Ecto neural progenitor cell (in vitro differentiated cells): Measurements from ENCODE around the gene CFAP74.

Source experiments
- DNase-seq: peaks from one replicate; pipeline ENCODE4 v3.0.0-alpha.2; 2018; ENCODE audit warnings: low spot score

The CFAP74 gene

DNA sequence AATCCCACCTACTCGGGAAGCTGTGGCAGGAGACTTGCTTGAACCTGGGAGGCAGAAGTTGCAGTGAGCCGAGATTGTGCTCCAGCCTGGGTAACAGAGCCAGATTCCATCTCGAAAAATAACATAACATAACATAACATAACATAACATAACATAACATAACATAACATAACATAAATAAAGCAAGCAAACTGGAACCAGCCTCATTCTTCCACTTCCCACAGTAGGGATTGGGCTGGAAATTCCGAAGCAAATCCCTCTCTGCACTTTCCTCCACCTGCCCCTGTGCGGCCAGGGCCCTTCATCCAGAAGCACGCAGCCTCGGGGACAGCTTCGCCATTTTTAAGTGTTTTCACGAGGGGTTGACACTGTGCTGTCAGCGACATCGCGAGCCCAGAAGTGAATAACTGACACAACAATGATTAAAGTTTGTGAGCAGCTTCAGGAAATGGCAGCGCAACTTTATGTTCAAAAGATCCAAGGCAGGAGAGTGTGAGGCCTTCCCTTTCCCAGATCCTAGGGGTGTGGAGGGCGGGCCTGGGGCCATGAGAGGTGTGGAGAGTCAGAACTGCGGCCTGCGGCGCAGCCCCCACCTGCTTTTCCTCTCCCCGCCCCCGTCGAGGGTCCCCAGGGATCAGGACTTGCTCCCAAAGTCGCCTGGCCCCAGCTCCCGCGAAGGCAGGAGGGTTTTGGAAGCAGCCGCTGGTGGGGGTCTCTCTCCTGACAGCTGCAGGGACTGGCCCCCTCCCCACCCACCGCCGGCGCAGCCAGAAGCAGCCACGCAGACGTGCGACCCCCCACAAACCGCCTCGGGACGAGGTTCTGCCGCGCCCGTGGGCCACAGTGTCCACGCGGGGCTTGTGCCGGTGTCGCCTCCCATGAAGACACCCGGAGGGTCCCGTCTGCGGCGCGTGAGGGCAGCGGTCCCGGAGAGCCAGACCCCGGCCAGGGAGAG is 14.9 kb upstream of the CFAP74 start:
- DNase-seq: no peak

DNA sequence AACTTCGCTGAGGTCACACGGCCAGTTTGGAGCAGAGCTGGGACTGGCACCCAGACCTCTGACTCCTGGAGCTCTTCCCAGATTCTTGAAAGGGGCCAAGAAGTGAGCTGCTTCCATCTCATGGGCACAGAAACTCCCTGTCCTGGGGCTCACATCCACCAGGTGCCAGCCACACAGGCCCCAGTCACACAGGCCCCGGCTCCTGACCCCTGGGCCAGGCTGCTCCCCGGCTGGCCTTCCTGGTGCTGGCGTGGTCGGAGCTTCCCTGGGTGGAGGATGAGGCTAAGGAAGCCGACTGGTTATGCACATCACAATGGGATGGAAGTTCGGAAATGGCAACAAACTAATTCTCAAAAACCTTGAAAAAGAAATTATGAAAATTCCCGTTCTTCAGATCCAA is 12.5 kb upstream of the CFAP74 start:
- DNase-seq: no peak

DNA sequence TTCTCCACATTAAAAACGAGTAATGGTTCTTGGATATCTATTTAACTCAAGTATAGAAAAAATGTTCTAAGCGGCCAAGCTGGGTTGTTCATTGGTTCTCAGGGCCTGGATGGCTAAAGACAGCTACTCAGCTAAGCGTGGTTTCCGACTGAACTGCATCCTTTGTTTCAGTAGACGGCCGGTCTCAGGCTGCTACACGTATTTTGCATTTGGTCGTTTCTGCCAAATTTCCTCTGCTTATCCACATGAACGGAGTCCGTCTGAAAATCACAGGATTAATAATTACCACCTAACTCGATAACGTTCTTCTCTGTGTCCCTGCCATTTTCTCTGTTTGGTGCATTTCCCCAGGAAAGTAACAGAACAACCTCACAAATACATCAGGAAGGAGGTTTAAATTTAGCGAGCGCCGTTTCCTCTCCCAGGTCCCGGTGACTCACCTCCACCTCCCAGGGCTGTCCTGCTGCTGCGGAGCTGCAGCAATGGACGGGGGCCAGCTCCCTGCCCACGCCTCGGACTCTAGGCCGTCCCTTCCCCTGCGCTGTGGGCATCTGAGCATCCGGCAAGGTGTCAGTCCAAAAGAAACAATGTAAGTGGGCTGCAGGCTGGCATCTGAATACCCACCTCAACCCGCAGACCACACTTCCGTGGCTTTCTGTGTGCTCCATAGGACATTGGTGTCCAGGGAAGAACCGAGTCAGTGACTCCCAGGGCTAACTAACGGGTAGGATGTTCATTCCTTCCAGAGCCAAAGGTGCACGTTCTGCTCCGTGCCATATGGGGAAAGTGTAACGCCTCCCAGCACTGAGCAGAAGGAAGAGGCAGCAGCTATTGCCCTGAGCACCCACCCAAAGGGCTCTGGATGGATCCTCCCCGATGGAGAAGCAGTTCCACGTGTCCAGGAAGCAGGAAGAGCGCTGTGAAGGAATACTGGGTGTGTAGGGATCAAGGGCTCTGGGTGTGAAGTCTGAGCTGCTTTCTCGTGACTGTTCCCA is 11.5 kb upstream of the CFAP74 start:
- no peak for DNase-seq

DNA sequence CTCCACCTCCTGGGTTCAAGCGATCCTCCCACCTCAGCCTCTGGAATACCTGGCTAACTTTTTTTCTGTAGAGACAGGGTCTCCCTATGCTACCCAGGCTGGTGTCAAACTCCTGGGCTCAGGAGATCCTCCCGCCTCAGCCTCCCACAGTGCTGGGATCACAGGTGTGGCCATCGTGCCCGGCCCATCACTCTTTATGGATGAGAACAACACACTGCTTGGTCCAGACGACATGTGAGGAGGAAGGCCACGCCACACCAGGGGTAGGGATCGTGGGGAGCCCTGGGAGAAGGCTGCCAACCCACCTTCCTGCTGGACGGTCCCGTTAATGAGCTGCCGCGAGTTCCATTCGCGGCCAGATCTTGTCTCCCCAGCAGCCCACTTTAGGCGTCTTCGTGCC is 10.6 kb upstream of the CFAP74 start:
- DNase-seq: no peak

DNA sequence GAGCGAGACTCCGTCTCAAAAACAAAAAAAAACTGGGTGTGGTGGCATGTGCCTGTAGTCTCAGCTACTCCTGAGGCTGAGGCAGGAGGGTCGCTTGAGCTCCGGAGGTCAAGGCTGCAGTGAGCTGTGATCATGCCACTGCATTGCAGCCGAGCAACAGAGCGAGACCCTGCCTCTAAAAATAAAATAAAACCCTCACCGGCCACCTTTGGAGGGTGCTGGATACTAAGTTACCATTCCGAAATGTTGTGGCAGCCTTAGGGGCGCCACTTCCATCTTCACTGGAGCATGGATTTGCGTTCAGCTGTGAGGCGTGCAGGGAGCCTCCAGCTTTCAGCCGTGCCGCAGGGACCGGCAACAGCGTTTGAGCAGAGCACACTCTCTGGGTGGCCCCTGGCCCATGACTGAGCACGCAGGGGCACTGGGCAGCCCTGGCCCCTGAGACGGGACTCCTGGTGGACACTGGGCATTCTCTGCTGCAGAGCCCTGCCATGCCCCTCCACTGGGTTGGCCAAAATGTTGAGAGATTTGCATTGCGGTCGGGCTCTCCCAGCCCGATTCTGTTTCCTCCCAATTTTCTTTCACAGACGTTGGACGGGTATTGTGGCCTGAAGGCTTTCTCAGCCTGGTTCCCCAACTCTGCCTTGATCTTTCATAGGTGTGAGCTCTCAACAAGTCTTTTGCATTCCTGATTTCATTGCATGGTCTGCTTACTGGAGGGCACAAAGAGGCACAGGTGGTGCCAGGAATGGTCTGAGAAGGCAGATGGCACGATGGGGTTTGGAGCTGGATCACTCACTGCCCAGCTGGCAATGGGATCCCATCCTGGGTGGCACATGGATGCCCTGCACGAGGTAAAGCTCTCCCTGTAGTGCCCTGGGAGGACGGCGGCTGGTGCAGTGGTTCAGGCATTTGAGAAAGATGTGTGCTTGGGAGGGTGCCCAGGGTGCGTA is 5.8 kb upstream of the CFAP74 start:
- DNase-seq: no peak

DNA sequence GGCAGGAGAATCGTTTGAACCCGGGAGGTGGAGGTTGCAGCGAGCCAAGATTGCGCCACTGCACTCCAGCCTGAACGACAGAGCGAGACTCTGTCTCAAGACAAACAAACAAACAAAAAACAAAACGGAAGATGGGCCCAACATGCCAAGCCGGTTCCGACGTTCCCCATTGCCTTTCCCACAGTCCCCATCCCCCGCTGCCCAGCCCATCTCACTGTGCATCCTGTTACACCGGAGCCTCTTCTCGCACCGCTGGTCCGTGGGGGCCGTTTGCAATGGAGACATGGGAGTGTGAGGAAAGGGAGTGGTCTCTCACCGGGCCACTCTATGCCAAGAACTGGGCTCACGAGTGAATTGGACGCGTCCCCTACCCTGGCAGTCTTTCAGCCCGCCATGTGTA is 1.3 kb upstream of the CFAP74 start:
- no peak for DNase-seq

DNA sequence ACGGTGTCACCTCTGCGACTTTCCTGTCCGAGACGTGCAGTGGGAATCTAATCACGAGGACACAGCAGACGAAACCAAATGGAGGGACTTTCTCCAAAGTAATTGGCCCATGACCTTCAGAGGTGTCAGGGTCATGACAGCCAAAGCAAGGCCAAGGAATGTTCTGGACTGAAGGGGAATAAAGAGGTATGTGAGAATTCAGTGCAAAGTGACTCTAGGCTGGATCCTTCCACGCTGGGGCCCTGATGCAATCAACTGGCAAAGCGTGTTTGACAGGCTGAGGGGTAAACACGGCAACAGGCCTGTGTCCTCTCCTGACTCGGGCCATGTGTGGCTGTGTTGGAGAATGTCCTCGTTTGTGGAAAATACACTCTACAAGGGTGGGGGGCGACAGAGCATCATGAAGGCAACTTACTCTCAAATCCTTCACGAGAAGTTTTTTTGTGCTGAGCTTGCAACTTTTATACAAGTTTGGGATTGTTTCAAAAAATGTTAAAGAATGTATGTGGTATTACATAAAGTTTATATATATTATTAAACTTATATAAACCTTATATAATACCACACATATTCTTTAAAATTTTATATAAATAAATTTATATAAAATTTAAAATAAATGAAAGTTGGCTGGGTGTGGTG is 1.7 kb downstream of the CFAP74 start:
- DNase-seq: no peak

DNA sequence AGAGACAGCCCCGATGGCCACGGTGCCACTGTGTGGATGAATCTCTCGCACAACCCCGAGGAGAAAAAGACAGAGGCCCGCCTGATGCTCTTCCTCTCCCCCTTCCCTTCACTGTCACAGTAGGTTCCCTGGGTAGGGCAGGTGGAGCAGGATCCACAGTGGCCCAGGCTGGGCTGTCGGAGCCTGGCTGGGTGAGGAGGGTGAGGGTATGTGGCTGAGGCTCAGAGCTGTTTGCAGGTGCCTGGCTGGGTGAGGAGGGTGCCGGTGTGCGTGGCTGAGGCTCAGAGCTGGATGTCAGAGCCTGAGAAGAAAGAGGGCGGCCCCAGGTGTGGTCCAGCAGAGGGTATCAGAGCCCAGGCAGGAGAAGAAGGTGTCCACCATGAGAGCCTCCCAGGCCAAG is 2.7 kb downstream of the CFAP74 start:
- no peak for DNase-seq

DNA sequence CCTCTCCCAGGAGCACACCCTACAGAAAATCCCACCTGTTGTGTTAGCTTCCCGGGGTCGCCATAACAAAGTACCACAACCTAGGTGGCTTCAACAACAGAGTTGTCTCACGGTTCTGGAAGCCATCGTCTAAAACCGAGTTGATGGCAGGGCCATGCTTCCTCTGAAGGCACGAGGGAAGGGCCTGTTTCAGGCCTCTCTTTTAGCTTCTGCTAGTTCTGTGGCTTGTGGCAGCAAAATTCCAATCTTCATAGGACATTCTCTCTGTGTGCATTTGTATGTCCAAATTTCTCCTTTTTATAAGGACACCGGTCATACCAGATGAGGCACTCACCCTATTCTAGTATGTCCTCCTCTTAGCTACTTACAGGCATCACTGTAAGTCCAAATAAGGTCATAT is 3.2 kb downstream of the CFAP74 start:
- no peak for DNase-seq

DNA sequence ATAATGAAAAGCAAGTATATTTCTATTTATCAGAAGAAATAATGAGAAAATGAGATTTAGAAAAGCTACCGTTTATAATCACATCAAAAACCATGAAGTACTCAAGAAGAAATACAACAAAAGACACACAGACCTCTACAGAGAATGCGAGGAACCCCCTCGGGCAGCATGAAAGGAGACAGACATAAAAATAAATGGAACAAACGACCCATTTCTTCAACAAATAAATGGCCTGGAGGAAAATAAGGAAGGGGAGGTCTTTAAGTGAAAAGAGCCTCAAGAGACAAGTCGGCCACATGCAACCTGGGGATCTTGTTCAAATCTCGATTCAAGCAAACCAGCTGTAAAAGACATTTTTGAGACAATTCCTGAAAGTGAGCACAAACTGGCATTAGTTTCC is 6.0 kb downstream of the CFAP74 start:
- no peak for DNase-seq

DNA sequence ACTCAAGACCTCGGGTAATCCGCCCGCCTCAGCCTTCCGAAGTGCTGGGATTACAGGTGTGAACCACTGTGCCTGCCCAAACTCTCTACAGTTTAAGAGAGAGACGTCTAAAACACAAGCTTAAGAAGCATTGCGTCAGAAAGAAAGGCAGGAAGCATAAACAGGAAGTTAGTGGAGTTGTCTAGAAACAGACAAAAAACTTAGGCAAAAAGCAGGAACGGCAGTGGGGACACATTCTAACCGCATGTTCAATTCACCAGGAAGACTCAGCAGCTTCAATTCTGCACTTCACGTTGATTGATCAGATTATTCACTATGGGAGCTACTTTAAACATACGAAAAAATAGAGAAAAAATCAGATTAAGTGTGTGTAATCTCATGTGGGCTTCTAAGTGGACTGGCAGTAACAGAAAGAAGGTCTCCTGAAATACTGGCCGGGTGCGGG is 7.4 kb downstream of the CFAP74 start:
- no peak for DNase-seq

DNA sequence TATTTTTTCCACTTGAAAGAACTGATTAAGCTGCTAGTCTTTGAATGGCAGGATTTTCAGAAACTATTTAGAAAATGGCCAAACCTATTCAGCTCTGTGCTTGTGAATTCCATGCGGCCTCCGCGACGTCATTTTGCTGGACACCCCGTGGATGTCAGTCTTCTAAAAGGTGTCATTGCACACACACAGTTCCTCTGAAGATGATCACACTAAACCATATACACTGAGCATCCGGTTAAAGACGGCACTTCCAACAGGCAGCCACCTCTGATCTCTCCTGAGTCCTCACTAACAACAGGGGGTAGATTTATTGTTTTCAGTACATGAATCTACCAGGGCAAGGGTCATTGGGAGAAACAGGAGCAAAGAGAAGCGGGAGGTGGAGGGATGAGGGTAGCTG is 9.1 kb downstream of the CFAP74 start:
- DNase-seq: no peak

DNA sequence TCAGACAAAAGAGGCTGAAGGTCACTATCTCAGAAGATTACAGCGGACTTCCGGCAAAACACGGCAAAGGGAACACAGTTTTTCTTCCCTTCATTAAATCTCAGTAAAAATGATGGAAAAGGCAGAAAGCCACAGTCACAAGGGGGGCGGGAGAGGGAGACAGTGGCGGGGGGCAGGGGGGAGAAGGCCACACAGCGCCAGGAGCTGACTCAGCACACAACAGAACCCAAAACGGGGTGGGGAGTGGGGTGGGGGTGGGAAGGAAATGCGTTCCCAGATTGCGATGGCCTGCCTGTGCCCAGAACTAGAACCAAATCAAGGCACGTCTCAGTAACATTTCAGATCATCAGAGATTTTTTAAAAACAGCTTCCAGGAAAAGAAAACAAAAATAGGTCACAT is 13.4 kb downstream of the CFAP74 start:
- DNase-seq: no peak

DNA sequence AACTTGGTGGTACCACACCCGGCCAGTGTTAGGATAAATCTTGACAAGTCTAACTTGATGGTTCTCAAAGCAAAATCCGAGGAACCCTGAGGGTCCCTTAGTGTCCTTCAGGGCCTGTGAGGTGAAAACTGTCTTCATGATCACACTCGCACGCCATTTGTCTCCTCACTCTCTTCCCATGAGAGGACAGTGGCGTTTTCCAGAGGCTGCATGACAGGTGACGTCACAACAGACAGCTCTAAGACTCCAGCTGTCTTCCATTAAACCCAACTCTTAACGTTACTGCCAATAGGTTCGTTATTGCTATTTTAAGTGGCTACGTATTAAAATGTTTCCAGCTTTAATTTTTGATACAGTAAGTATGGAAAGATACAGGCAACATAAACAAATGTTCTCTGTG is 13.8 kb downstream of the CFAP74 start:
- DNase-seq: no peak

DNA sequence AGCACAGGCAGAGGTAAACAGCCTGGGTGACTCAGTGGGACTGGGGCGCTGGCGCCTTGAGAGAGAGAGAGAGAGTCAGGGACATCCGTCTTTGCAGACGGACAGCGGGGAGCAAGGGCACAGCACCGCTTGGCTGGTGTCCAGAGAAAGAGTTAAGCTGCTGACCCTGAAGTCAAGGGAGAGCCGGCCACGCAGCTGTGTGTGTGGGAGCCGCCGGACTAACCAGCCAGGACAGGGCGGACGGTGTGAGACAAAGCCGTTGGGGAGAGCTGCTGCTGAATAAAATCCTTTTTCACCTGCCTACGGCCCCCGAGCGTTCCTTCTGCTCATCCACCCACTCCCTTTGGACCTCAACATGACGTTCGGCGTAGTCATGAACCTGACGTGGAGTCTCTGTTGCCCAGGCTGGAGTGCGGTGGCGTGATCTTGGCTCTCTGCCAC is 14.5 kb downstream of the CFAP74 start:
- no peak for DNase-seq

DNA sequence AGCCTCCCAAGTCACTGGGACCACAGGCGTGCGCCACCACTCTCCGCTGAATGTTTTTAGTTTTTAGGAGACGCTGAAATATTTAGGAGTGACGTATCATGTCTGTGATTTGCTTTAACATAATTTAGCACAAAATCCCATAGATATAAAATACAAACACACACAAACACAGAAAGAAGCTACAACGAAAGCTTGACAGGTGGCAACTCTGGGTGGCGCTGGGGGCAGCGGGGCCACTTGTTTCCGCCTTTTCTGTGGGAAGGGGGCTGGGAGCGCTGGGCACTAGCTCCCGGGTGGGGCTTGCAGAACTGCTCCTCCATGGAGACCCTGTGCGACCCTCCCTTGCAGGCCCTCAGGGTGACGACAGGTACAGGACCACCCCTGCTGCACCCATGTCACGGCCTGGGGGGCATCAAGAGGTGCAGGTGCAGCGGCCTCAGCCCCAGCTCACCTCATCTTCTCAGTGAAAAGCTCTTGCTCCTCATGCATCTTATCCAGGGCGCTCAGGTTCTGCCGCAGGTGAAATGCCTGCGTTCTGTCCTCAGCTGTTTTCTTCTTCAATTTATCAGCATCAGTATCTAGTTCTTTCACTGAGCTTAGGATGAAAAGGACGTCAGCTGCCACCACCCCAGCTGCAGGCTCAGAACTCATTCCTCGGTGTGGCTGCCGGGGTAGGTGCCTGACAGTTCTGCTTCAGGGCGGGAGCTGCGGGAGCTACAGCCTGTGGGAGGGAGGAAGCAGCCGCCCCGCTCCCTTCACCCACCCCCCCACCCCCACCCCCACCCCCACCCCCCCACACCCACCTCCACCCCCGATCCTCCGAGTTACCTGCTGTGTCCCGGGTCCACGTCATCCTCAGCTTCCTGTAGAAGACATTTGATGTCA is 15.3 kb downstream of the CFAP74 start:
- DNase-seq: no peak

DNA sequence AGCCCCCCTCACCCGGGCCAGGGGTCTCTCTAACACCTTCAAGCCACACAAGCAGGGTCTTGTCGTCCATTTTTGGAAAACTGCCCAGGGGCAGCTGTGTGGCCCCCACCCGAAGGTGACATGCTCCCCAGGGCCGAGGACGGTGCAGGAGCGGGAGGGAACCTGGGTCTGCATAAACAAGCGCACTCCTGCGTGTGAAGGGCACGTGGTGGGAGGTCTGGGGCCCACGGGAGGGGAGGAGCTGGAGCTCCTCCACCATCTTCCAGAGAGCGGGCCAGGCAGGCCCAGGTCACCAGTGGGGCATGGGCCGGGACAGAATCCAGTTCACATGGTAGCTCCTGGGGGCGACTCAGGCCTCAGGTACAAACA is 16.5 kb downstream of the CFAP74 start:
- DNase-seq: no peak

DNA sequence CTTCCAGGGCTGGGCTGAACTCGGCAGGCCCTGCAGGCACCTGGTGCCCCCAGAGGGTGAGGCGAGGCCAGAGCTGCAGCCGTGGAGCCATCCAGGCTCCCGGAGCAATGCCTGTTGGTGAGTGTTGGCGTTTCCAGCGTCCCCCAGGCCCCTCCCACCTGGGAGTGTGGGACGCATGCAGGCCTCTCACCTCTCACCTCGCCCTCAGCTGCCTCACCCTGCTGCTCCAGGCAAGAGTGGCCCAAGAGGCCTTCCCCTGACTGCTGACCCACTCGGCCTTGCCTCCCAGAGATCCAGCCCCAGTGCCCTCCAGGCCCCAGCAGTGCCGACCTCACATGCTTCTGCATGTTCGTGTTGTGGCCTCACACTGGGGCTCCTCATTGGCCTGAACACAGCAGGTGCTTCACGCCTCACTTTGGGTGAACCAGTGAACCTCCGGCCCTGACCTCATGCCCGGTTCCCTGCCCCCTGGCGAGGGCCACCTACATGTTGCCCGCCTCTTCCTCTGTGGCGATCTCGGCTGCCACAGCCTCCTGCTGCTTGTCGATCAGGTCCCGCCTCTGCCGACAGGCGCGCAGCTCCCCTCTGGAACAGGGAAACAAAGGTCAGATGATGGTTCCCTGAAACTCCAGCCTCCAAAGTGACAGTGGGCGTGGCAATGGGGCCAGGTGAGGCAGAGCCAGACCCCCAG is 17.0 kb downstream of the CFAP74 start:
- DNase-seq: no peak

DNA sequence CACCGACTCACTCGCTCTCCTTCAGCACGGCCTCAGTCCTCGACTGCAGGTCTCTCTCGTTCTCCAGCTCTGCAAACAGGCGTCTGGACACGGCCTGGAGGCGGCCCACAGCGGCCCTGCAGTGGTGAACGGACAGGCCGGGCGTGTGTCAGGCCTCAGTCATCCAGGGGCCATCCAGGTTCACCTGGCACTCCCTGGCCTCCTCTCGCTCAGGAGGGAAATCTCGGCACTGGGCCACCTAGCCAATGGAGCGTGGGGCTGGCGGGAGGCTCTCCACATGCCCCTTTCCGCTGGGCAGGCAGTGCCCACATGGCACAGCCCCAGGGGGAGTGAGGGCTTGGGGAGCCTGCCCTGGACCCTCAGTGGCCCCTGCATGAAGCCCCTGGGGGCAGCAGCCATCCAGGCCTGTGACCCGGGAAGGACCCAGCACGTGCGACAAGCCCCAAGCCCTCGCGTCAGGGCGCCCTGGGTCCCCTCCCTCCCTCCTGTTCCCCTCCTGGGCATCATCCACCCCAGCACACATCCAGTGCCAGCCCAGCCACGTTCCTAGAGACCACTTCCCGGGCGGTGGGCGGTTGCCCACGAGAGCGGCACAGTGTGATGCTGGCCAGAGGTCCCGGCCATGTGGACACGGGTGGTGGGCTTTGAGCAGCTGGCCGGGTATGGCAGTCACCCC is 18.1 kb downstream of the CFAP74 start:
- no peak for DNase-seq
